ENCODE measurements around the gene YEATS4. TPM values are rescaled to one million over a fixed set of nuclear protein-coding genes. Genes with fewer than 3 reads are reported as not detected.

YEATS4 gene
- total and polyA plus RNA-seq, 2 experiments from 2014 or later = 16.2 to 58.2 TPM

DNA sequence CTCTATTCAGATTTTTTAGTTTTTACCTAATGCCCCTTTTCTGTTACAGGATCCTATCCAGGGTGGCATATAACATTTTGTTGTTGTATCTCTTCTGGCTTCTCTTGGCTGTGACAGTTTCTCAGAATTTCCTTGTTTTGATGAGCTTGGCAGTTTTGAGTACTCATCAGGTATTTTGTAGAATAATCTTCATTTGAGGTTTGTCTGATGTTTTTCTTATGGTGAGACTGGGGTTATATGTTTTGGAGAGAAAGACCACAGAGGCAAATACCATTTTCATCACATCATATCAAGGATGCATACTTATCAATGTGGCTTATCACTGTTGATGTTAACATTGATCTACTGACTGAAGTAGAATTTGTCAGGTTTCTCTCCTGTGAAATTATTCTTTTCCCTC, 25.4 kb upstream of the YEATS4 start:
- Histone ChIP-seq H4K20me1 (ENCODE audit: insufficient read depth, poor library complexity, severe bottlenecking) (no peaks in the 10 kb centered on the region), H3K4me3 (no peak overlapping the region), H3K27me3 (peaks cover 4% of the 10 kb centered on the region), H3K9me3 (ENCODE audit: low read depth) (no peaks in the 10 kb centered on the region), H3K9me2 (replicated peaks; ENCODE audit: insufficient read depth) (no peaks in the 10 kb centered on the region), H3K36me3 (replicated peaks; ENCODE audit: insufficient read depth, low read depth) (no peaks in the 10 kb centered on the region), H3K27ac (peak overlapping the region; percentile 96), H2AFZ (no peak overlapping the region), H3K4me2 (no peak overlapping the region), H3K4me1 (ENCODE audit: insufficient read depth) (peaks cover 7% of the 10 kb centered on the region), H3K79me2 (no peaks in the 10 kb centered on the region)
- DNase-seq (ENCODE audit: low spot score) = no peak
- TF ChIP-seq EZH2phosphoT487 (IDR thresholded peaks at IDR 0.05; ENCODE audit: low read depth, severe bottlenecking, unreplicated experiment) = no peak
- TF ChIP-seq EZH2 (IDR thresholded peaks at IDR 0.05; ENCODE audit: borderline replicate concordance) = no peak
- TF ChIP-seq, protein P1, sequence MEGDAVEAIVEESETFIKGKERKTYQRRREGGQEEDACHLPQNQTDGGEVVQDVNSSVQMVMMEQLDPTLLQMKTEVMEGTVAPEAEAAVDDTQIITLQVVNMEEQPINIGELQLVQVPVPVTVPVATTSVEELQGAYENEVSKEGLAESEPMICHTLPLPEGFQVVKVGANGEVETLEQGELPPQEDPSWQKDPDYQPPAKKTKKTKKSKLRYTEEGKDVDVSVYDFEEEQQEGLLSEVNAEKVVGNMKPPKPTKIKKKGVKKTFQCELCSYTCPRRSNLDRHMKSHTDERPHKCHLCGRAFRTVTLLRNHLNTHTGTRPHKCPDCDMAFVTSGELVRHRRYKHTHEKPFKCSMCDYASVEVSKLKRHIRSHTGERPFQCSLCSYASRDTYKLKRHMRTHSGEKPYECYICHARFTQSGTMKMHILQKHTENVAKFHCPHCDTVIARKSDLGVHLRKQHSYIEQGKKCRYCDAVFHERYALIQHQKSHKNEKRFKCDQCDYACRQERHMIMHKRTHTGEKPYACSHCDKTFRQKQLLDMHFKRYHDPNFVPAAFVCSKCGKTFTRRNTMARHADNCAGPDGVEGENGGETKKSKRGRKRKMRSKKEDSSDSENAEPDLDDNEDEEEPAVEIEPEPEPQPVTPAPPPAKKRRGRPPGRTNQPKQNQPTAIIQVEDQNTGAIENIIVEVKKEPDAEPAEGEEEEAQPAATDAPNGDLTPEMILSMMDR (IDR thresholded peaks at IDR 0.05; ENCODE audit: poor library complexity) = no peak

DNA sequence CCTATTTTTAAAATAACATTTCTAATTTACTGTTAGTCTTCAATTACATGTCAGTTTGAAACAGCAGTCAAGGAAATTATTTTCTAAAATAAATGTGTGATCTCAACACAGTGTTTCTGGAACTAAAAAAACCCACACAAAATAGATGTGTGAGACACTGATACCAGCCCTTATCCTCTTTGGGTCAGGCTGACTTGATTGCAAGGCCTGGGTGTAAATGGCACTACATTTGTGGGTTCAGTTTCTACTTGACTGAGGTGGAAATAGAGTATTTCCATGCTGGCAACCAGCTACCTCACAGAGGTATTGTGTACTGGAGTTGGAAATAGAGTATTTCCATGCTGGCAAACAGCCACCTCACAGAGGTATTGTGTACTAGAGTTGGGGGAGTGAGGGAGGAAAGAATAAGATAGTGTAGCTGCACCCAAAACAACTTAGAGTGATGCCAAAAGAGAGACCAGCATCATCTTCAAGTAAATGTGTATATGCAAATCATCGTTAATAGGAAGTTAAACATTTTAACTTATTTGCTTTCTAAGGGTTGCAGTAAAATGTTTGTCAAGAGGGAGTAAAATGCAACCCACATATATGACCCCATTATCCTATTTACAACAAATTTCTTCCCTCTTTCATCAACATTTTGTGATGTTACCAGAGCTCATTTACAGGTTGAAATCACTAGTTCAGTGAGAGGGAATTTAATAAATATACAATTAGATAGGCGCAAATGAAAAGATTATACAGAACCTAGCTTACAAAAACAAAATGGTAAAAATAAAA, 22.0 kb upstream of the YEATS4 start:
- no peak overlapping the region for H3K4me2 ChIP-seq
- no peak overlapping the region for H3K4me3 ChIP-seq
- H3K9me3 ChIP-seq (ENCODE audit: low read depth) = no peaks in the 10 kb centered on the region
- H3K36me3 ChIP-seq (replicated peaks; ENCODE audit: insufficient read depth, low read depth) = no peaks in the 10 kb centered on the region
- no peak for DNase-seq (ENCODE audit: low spot score)
- H4K20me1 ChIP-seq (ENCODE audit: insufficient read depth, poor library complexity, severe bottlenecking) = no peaks in the 10 kb centered on the region
- H3K27ac ChIP-seq = no peak overlapping the region
- WGBS (ENCODE audit: low lambda C conversion rate, missing lambda C conversion rate) = 91% methylated on average over 2 of the region's 2 CpGs
- H3K27me3 ChIP-seq = no peaks in the 10 kb centered on the region
- H3K79me2 ChIP-seq = no peaks in the 10 kb centered on the region
- H3K9me2 ChIP-seq (replicated peaks; ENCODE audit: insufficient read depth) = no peaks in the 10 kb centered on the region
- no peak overlapping the region for H2AFZ ChIP-seq
- H3K4me1 ChIP-seq (ENCODE audit: insufficient read depth) = peaks cover 7% of the 10 kb centered on the region
- no peak for TF ChIP-seq EZH2 (IDR thresholded peaks at IDR 0.05; ENCODE audit: borderline replicate concordance)
- TF ChIP-seq, protein P1 (IDR thresholded peaks at IDR 0.05; ENCODE audit: poor library complexity) = no peak
- TF ChIP-seq EZH2phosphoT487 (IDR thresholded peaks at IDR 0.05; ENCODE audit: low read depth, severe bottlenecking, unreplicated experiment) = no peak

DNA sequence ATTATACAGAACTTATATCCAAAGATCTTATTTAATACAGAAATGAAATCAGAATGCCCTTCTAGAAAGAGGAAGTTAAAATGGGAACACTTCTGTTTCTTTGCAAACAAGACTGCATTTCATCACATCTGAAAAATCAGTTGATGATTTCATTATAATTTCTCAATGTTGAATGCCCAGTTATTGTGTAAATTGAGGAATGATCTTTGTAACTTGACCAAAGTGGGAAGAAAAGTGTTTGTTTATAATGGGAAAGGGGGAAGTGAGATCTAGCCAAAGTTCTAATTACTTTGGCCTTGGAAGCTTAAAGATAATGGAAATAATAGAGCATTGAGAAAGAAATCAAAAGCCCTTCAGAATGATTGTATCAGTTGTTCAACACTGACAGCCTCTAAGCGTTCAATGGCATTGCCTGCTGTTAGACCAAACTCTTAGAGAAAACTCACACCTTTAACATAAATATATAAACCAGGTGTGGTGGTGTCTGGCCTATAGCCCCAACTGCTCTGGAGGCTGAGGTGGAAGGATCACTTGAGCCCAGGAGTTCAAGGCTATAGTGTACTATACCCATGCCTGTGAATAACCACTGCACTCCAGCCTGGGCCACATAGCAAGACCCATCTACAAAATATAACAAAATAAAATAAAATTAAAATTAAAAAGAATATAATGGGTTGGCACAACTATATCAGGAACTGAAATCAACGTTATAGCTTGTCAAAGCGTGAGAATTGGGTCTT, 21.3 kb upstream of the YEATS4 start:
- no peaks in the 10 kb centered on the region for H4K20me1 ChIP-seq (ENCODE audit: insufficient read depth, poor library complexity, severe bottlenecking)
- no peaks in the 10 kb centered on the region for H3K36me3 ChIP-seq (replicated peaks; ENCODE audit: insufficient read depth, low read depth)
- TF ChIP-seq EZH2 (IDR thresholded peaks at IDR 0.05; ENCODE audit: borderline replicate concordance) (no peak), EZH2phosphoT487 (IDR thresholded peaks at IDR 0.05; ENCODE audit: low read depth, severe bottlenecking, unreplicated experiment) (no peak)
- TF ChIP-seq, protein P1 (IDR thresholded peaks at IDR 0.05; ENCODE audit: poor library complexity) = no peak
- DNase-seq (ENCODE audit: low spot score) = no peak
- no peak overlapping the region for H2AFZ ChIP-seq
- WGBS (ENCODE audit: low lambda C conversion rate, missing lambda C conversion rate) = 88% methylated on average over 3 of the region's 3 CpGs
- H3K79me2 ChIP-seq = no peaks in the 10 kb centered on the region
- peaks cover 4% of the 10 kb centered on the region for H3K4me1 ChIP-seq (ENCODE audit: insufficient read depth)
- no peaks in the 10 kb centered on the region for H3K9me2 ChIP-seq (replicated peaks; ENCODE audit: insufficient read depth)
- H3K4me3 ChIP-seq = no peak overlapping the region
- no peaks in the 10 kb centered on the region for H3K27me3 ChIP-seq
- H3K9me3 ChIP-seq (ENCODE audit: low read depth) = no peaks in the 10 kb centered on the region
- H3K27ac ChIP-seq = no peak overlapping the region
- no peak overlapping the region for H3K4me2 ChIP-seq
